ENCODE results near the gene FUT7.

DNA sequence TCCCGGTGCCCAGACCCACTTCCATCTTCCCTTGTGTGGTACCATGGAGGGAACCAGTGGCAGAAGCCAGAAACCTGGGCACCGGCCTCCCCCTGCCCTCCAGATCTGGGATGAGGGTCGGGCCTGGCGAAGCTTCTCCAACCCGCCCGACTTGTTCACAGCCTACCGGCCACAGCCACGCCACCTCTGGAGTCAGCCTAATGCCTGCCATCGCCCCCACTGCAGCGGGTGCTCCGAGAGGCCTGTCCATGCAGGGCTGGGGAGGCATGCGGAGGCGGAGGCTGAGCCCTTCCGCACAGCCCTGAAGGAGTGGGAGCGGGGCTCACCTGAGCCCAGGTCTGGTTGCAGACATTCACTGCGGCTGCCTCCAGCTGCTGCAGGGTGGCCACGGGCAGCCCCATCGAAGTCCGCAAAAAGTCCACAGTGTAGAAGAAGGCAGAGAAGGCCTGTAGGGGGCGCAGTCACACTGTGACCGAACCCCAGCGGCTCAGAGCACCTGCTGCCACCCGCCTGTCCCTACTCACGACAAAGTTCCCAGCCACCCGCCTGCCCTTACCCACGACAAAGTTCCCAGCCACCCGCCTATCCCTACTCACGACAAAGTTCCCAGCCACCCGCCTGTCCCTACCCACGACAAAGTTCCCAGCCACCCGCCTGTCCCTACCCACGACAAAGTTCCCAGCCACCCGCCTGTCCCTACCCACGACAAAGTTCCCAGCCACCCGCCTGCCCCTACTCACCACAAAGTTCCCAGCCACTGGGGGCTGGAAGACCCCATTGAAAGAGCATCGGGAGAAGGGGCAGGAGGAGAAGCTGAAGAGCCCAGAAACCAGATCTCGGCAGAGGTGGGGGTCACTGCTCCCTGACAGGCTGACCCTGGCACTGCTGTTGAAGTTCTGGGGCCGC lies 17.9 kb upstream of the FUT7 start:
- TF ChIP-seq TAF1 (IDR thresholded peaks at IDR 0.05; ENCODE audit: low read depth) (no peak), CEBPB (IDR thresholded peaks at IDR 0.05) (no peak), RAD21 (IDR thresholded peaks at IDR 0.05; ENCODE audit: low read depth) (peak; percentile 62), CREB1 (IDR thresholded peaks at IDR 0.05; ENCODE audit: low read depth) (no peak), EGR1 (IDR thresholded peaks at IDR 0.05) (no peak), EP300 (IDR thresholded peaks at IDR 0.05; ENCODE audit: borderline replicate concordance) (no peak), YY1 (IDR thresholded peaks at IDR 0.05; ENCODE audit: low read depth) (no peak), TEAD4 (IDR thresholded peaks at IDR 0.05) (no peak)
- TF ChIP-seq, protein P1, sequence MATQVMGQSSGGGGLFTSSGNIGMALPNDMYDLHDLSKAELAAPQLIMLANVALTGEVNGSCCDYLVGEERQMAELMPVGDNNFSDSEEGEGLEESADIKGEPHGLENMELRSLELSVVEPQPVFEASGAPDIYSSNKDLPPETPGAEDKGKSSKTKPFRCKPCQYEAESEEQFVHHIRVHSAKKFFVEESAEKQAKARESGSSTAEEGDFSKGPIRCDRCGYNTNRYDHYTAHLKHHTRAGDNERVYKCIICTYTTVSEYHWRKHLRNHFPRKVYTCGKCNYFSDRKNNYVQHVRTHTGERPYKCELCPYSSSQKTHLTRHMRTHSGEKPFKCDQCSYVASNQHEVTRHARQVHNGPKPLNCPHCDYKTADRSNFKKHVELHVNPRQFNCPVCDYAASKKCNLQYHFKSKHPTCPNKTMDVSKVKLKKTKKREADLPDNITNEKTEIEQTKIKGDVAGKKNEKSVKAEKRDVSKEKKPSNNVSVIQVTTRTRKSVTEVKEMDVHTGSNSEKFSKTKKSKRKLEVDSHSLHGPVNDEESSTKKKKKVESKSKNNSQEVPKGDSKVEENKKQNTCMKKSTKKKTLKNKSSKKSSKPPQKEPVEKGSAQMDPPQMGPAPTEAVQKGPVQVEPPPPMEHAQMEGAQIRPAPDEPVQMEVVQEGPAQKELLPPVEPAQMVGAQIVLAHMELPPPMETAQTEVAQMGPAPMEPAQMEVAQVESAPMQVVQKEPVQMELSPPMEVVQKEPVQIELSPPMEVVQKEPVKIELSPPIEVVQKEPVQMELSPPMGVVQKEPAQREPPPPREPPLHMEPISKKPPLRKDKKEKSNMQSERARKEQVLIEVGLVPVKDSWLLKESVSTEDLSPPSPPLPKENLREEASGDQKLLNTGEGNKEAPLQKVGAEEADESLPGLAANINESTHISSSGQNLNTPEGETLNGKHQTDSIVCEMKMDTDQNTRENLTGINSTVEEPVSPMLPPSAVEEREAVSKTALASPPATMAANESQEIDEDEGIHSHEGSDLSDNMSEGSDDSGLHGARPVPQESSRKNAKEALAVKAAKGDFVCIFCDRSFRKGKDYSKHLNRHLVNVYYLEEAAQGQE (IDR thresholded peaks at IDR 0.05; ENCODE audit: low read depth) = no peak
- TF ChIP-seq, protein P2, sequence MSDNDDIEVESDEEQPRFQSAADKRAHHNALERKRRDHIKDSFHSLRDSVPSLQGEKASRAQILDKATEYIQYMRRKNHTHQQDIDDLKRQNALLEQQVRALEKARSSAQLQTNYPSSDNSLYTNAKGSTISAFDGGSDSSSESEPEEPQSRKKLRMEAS (IDR thresholded peaks at IDR 0.05) = no peak
